ENCODE data around the gene CCL18. TPM values are rescaled to one million over a fixed set of nuclear protein-coding genes. Genes with fewer than 3 reads are reported as not detected.

Gene CCL18
- total RNA-seq, 1 experiment from 2014 or later: not detected

DNA sequence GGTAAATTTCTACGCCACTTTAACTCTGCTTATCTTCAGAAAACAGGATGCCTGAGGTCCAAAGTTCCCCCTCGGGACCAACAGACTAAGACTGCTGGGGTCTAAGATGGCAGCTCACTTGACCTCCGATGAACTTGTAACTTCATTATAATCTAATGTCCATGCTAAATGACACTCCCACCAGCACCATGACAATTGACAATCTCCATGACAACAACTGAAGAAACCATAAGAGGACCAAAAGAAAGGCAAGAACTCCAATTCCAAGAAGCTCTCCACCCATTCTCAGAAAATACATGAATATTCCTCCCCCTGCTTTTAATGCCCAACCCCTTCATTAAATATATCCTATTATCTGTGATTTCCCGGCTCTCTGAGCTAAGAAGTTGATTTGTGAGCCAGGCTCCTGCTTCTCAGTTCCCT is 47.0 kb downstream of the CCL18 start:
- H3K23me2 ChIP-seq (ENCODE audit: insufficient read length, low read depth, low read length, poor library complexity, severe bottlenecking): no peaks in the 10 kb centered on the region
- H2BK12ac ChIP-seq (ENCODE audit: insufficient read length, low read depth, low read length): no peak overlapping the region
- peaks cover 5 to 22% (median 7%) of the 10 kb centered on the region in 3 experiments for H3K36me3 Mint-ChIP-seq (ENCODE audit: insufficient read depth in 1 of 3, low read depth in 3 of 3)
- no peaks in the 10 kb centered on the region for H3K4me1 ChIP-seq (ENCODE audit: insufficient read depth, low read length)
- peaks cover 19 to 28% of the 10 kb centered on the region in 2 experiments for H3K4me1 Mint-ChIP-seq
- H3K79me1 ChIP-seq (ENCODE audit: insufficient read depth, low read depth, low read length, poor library complexity, severe bottlenecking): no peaks in the 10 kb centered on the region
- H3K27ac ChIP-seq (ENCODE audit: insufficient read length, low read depth, low read length): no peak overlapping the region
- no peak overlapping the region for H3K27ac Mint-ChIP-seq
- no peaks in the 10 kb centered on the region for H3K27me3 ChIP-seq (ENCODE audit: insufficient read depth, low read length)
- H3K4me2 ChIP-seq (ENCODE audit: insufficient read depth, insufficient read length, low read length): no peak overlapping the region
- H4K91ac ChIP-seq (ENCODE audit: insufficient read length, low read depth, low read length): no peak overlapping the region
- no peak overlapping the region for H3K23ac ChIP-seq (ENCODE audit: insufficient read length, low read depth, low read length)
- H3K56ac ChIP-seq (ENCODE audit: insufficient read length, low read depth, low read length): no peak overlapping the region
- H3K14ac ChIP-seq (ENCODE audit: insufficient read depth, low read length): no peak overlapping the region
- no peak overlapping the region for H2BK5ac ChIP-seq (ENCODE audit: insufficient read length, low read length)
- no peak overlapping the region for H2AK5ac ChIP-seq (ENCODE audit: insufficient read length, low read length)
- no peak overlapping the region for H2AFZ ChIP-seq (ENCODE audit: low read length)
- H3T11ph ChIP-seq (ENCODE audit: low read length): no peak overlapping the region
- H3K27me3 Mint-ChIP-seq (ENCODE audit: low read depth): peaks cover 5% of the 10 kb centered on the region
- no peak overlapping the region for H2BK15ac ChIP-seq (ENCODE audit: low read depth, low read length)
- H4K8ac ChIP-seq (replicated peaks; ENCODE audit: insufficient read length, low read depth, low read length): no peak overlapping the region
- H3K9me3 ChIP-seq (ENCODE audit: control insufficient read depth, low read depth, low read length): no peaks in the 10 kb centered on the region
- no peak overlapping the region for H3K4ac ChIP-seq (ENCODE audit: low read depth, low read length)
- TF ChIP-seq, protein P1, sequence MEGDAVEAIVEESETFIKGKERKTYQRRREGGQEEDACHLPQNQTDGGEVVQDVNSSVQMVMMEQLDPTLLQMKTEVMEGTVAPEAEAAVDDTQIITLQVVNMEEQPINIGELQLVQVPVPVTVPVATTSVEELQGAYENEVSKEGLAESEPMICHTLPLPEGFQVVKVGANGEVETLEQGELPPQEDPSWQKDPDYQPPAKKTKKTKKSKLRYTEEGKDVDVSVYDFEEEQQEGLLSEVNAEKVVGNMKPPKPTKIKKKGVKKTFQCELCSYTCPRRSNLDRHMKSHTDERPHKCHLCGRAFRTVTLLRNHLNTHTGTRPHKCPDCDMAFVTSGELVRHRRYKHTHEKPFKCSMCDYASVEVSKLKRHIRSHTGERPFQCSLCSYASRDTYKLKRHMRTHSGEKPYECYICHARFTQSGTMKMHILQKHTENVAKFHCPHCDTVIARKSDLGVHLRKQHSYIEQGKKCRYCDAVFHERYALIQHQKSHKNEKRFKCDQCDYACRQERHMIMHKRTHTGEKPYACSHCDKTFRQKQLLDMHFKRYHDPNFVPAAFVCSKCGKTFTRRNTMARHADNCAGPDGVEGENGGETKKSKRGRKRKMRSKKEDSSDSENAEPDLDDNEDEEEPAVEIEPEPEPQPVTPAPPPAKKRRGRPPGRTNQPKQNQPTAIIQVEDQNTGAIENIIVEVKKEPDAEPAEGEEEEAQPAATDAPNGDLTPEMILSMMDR (conservative IDR thresholded peaks at IDR 0.05): no peak
- H3K4me3 Mint-ChIP-seq: no peak overlapping the region
- H3K9ac ChIP-seq (ENCODE audit: extremely low read depth, insufficient read length, low read length): no peak overlapping the region
- H2BK20ac ChIP-seq (ENCODE audit: low read depth, low read length, poor library complexity, severe bottlenecking): no peak overlapping the region
- DNase-seq: no peak
- no peaks in the 10 kb centered on the region for H4K20me1 ChIP-seq (ENCODE audit: control insufficient read depth, insufficient read depth, insufficient read length)
- no peaks in the 10 kb centered on the region for H3K79me2 ChIP-seq (ENCODE audit: insufficient read depth, low read length)
- no peak overlapping the region for H3K18ac ChIP-seq (ENCODE audit: insufficient read length, low read depth, low read length)
- peaks cover 11 to 20% of the 10 kb centered on the region in 2 experiments for H3K9me3 Mint-ChIP-seq
- H2BK120ac ChIP-seq (ENCODE audit: low read depth, low read length, poor library complexity, severe bottlenecking): no peak overlapping the region
- no CpG with 5 or more reads among the region's 4 CpGs for WGBS (ENCODE audit: extremely low coverage, insufficient read length, low lambda C conversion rate)
- no peak overlapping the region for H4K5ac ChIP-seq (ENCODE audit: insufficient read length, low read depth, low read length)
